ENCODE results near the gene ZNF23.

DNA sequence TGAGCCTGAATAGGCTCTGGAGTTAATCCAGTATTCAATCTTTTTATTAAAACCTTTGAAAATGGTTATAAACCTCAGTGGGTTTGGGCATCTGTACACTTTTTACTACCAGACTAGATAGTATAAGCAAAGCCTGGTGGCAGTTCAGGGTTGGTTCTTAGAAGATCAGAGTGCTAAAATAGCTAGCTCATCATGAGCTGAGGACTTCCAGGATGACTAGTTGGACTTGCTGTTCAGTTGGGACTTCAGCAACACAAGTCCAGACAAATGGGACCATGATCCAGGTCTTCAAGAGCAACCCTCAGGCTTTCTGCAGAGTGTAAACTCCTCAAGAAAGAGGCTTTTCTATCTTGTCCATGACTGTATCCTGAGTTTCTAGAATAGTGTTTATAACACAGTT lies 28.3 kb upstream of the ZNF23 start:
- TF ChIP-seq EZH2 (IDR thresholded peaks at IDR 0.05) (no peak), CTCF (IDR thresholded peaks at IDR 0.05) (no peak)

Data from neural progenitor cell (in vitro differentiated cells).